IMR-90 (cell line): ENCODE data around the gene ZC2HC1B. TPM values are rescaled to one million over a fixed set of nuclear protein-coding genes. Genes with fewer than 3 reads are reported as not detected.
"Not testable (repeated sequence)": the region's sequence is repeated elsewhere in the genome, so short reads cannot be mapped to it uniquely, and the experiment has no call there.

Experiments used
- ATAC-seq: fragments of 200-7000 bp; cut with Tn5 transposase; 2 replicates; pipeline ENCODE4 v1.9.1; 2020; ENCODE audit warnings: low read depth, mild to moderate bottlenecking, moderate library complexity
- BruUV-seq: library from RNA; stranded (reverse); fragments of 400-500 nt; replicated peaks from 2 replicates; lab custom pipeline; 2021; lab: Mats Ljungman, UMichigan
- CTCF ChIA-PET: fragments of 300-600 bp; formaldehyde crosslinking; extraction: SDS; loops from one replicate; lab custom pipeline; 2021; ENCODE audit warnings: antibody characterized with exemption; lab: Yijun Ruan, JAX
- POLR2A ChIA-PET: fragments of 300-600 bp; sonication (Branson Sonifier 250); formaldehyde crosslinking; loops from one replicate; lab custom pipeline; 2022; ENCODE audit warnings: antibody characterized with exemption; ENCODE audit not compliant: unreplicated experiment; lab: Charles Lee
- DNase-seq: peaks from one replicate; pipeline ENCODE4 v3.0.0; 2013
- H2AFZ ChIP-seq: replicated peaks from 2 replicates; pipeline ENCODE3; 2013; ENCODE audit warnings: low read length, mild to moderate bottlenecking; ENCODE audit not compliant: poor library complexity
- H2AK5ac ChIP-seq: 2 replicates; pipeline ENCODE4 v1.6.1; 2013; ENCODE audit warnings: low read depth, low read length, inconsistent platforms
- H2AK9ac ChIP-seq: replicated peaks from 2 replicates; pipeline ENCODE3; 2013; ENCODE audit warnings: mild to moderate bottlenecking, low read depth, low read length, moderate library complexity; ENCODE audit not compliant: poor library complexity
- H2BK120ac ChIP-seq: 2 replicates; pipeline ENCODE4 v1.6.1; 2013; ENCODE audit warnings: low read depth, low read length, inconsistent platforms
- H2BK15ac ChIP-seq: 3 replicates; pipeline ENCODE4 v1.6.1; 2013; ENCODE audit warnings: low read depth, low read length, inconsistent platforms
- H2BK20ac ChIP-seq: 2 replicates; pipeline ENCODE4 v1.6.1; 2013; ENCODE audit warnings: low read depth, mild to moderate bottlenecking, inconsistent platforms, low read length, moderate library complexity
- H2BK5ac ChIP-seq: 2 replicates; pipeline ENCODE4 v1.6.1; 2013; ENCODE audit warnings: mild to moderate bottlenecking, low read depth, low read length, inconsistent platforms; ENCODE audit not compliant: poor library complexity, severe bottlenecking
- H3K14ac ChIP-seq: replicated peaks from 2 replicates; pipeline ENCODE4 v1.6.1; 2013; ENCODE audit warnings: low read depth, low read length, inconsistent platforms
- H3K18ac ChIP-seq: 2 replicates; pipeline ENCODE4 v1.6.1; 2013; ENCODE audit warnings: low read depth, low read length, control low read depth
- H3K23ac ChIP-seq: 2 replicates; pipeline ENCODE4 v1.6.1; 2013; ENCODE audit warnings: low read depth, low read length, inconsistent platforms
- H3K27ac ChIP-seq: 2 replicates; pipeline ENCODE4 v1.5.1; 2013; ENCODE audit warnings: mild to moderate bottlenecking, control low read depth, low read length; ENCODE audit not compliant: insufficient read depth
- H3K27me3 ChIP-seq: 2 replicates; pipeline ENCODE4 v1.6.1; 2013; ENCODE audit warnings: low read length; ENCODE audit not compliant: control insufficient read depth, insufficient read depth
- H3K36me3 ChIP-seq: 2 replicates; pipeline ENCODE4 v1.6.1; 2013; ENCODE audit warnings: low read length, mixed read lengths; ENCODE audit not compliant: control insufficient read depth, insufficient read depth
- H3K4ac ChIP-seq: 2 replicates; pipeline ENCODE4 v1.6.1; 2013; ENCODE audit warnings: low read depth, low read length, inconsistent platforms
- H3K4me1 ChIP-seq: 2 replicates; pipeline ENCODE4 v1.6.1; 2013; ENCODE audit warnings: low read length, mixed read lengths; ENCODE audit not compliant: control insufficient read depth, insufficient read depth
- H3K4me2 ChIP-seq: 2 replicates; pipeline ENCODE4 v1.6.1; 2013; ENCODE audit warnings: low read depth, mild to moderate bottlenecking, control low read depth, low read length, moderate library complexity
- H3K4me3 ChIP-seq: 2 replicates; pipeline ENCODE4 v1.5.1; 2013; ENCODE audit warnings: low read depth, mild to moderate bottlenecking, control low read depth, low read length, moderate library complexity; ENCODE audit not compliant: insufficient read depth
- H3K56ac ChIP-seq: 2 replicates; pipeline ENCODE4 v1.6.1; 2013; ENCODE audit warnings: low read length, inconsistent platforms; ENCODE audit not compliant: insufficient read depth; ENCODE audit errors: extremely low read depth
- H3K79me1 ChIP-seq, 2 experiments: 2 replicates each; pipeline ENCODE4 v1.6.1; 2013; ENCODE audit warnings: low read length in 2 of 2, inconsistent platforms in 1 of 2, low read depth in 1 of 2
- H3K9ac ChIP-seq: 2 replicates; pipeline ENCODE4 v1.6.1; 2013; ENCODE audit warnings: low read depth, low read length, control low read depth
- H3K9me1 ChIP-seq: 2 replicates; pipeline ENCODE4 v1.6.1; 2013; ENCODE audit warnings: low read length, inconsistent platforms; ENCODE audit not compliant: insufficient read depth
- H3K9me3 ChIP-seq: 2 replicates; pipeline ENCODE4 v1.6.1; 2013; ENCODE audit warnings: low read length; ENCODE audit not compliant: control insufficient read depth, insufficient read depth
- H4K20me1 ChIP-seq: 2 replicates; pipeline ENCODE4 v1.6.1; 2013; ENCODE audit warnings: low read length, inconsistent platforms; ENCODE audit not compliant: insufficient read depth
- H4K5ac ChIP-seq: 2 replicates; pipeline ENCODE4 v1.6.1; 2013; ENCODE audit warnings: mild to moderate bottlenecking, low read depth, low read length, control low read depth
- H4K8ac ChIP-seq, 2 experiments: 2 replicates each; pipeline ENCODE4 v1.6.1; 2013; ENCODE audit warnings: low read depth in 2 of 2, low read length in 2 of 2, control low read depth in 1 of 2, inconsistent platforms in 1 of 2
- H4K91ac ChIP-seq: 2 replicates; pipeline ENCODE4 v1.6.1; 2013; ENCODE audit warnings: low read depth, low read length, inconsistent platforms; ENCODE audit not compliant: insufficient read depth
- CEBPB ChIP-seq: IDR thresholded peaks from 2 replicates; pipeline ENCODE4 v1.6.1; 2012; ENCODE audit warnings: low read depth, low read length, improper control_type of control experiment
- CTCF ChIP-seq: conservative IDR thresholded peaks from 2 replicates; pipeline ENCODE4 v1.5.1; 2012; ENCODE audit warnings: mild to moderate bottlenecking, low read depth, low read length, improper control_type of control experiment
- MAZ ChIP-seq: IDR thresholded peaks from 2 replicates; pipeline ENCODE4 v1.6.1; 2012; ENCODE audit warnings: low read depth, mild to moderate bottlenecking, low read length, improper control_type of control experiment, moderate library complexity, borderline replicate concordance
- POLR2A ChIP-seq: IDR thresholded peaks from 2 replicates; pipeline ENCODE4 v1.6.1; 2012; ENCODE audit warnings: mild to moderate bottlenecking, low read depth, low read length
- RFX5 ChIP-seq: IDR thresholded peaks from 2 replicates; pipeline ENCODE4 v1.8.0; 2012; ENCODE audit warnings: low read depth, mild to moderate bottlenecking, low read length, moderate library complexity
- WGBS, 2 experiments: methylation state at CpG; one replicate each; pipeline versions ENCODE4 v1.1.5 to v1.1.7; 2013; ENCODE audit warnings: missing lambda C conversion rate in 2 of 2; ENCODE audit not compliant: insufficient read length in 1 of 2; ENCODE audit errors: extremely low coverage in 2 of 2; 5-methylcytosine and 5-hydroxymethylcytosine counted together
- dilution Hi-C: fragments of 300-500 bp; cut with HindIII; formaldehyde crosslinking; loops from one replicate; pipeline ENCODE4 v1.14.3; 2018; ENCODE audit warnings: low sequenced_read_pairs; ENCODE audit not compliant: unreplicated experiment
- in situ Hi-C: fragments of 300-500 bp; cut with MboI; formaldehyde crosslinking; loops from 3 replicates; pipeline ENCODE4 v1.14.3; 2019; ENCODE audit warnings: low sequenced_read_pairs, inconsistent platforms, mixed read lengths
- intact Hi-C: fragments of 100-400 bp; cut with micrococcal nuclease; formaldehyde crosslinking; loops from 2 replicates; pipeline ENCODE4 v1.10.0; 2022
- polyA plus RNA-seq, 3 experiments: library from polyadenylated mRNA; depleted of rRNA; stranded (reverse); fragments of >200 nt; gene quantifications; 2 replicates each; pipeline ENCODE4 v1.2.3, GENCODE V29; 2012; ENCODE audit warnings: low replicate concordance in 1 of 3
- total RNA-seq: library from RNA; depleted of rRNA; stranded (reverse); fragments of >200 nt; gene quantifications from 2 replicates; pipeline ENCODE4 v1.2.3, GENCODE V29; 2012

ZC2HC1B gene
- total and polyA plus RNA-seq, 2 of the 4 experiments (the other 2 are of a cell fraction), result not detected

GRCh38 chr6:143845033-143845432, 19.2 kb upstream of the ZC2HC1B start:
- Histone ChIP-seq H3K79me1 (peaks cover 30 to 45% of the 10 kb centered on the region in 2 experiments), H3K36me3 (peaks cover 25% of the 10 kb centered on the region), H3K4me1 (peaks cover 3% of the 10 kb centered on the region; the same call in 1 of the 2 replicates), H4K20me1 (no peaks in the 10 kb centered on the region), H2BK120ac (no peak overlapping the region), H4K91ac (no peak overlapping the region), H3K9ac (no peak overlapping the region), H2AK9ac (no peak overlapping the region), H3K9me1 (peaks cover 5% of the 10 kb centered on the region), H3K56ac (no peak overlapping the region), H2AK5ac (no peak overlapping the region), H2BK5ac (no peak overlapping the region), H3K4me3 (no peak overlapping the region), H3K14ac (no peak overlapping the region), H4K5ac (no peak overlapping the region), H2BK20ac (no peak overlapping the region), H2AFZ (no peak overlapping the region), H3K27ac (no peak overlapping the region), H3K27me3 (no peaks in the 10 kb centered on the region), H4K8ac (no peak overlapping the region), H3K4ac (no peak overlapping the region), H3K4me2 (no peak overlapping the region), H3K9me3 (no peaks in the 10 kb centered on the region), H2BK15ac (no peak overlapping the region), H3K18ac (no peak overlapping the region), H3K23ac (no peak overlapping the region)
- intact Hi-C loops (loop anchor here (10.0 kb wide), 1 partner anchor 170 kb away; no protein-coding TSS in a partner anchor), in situ Hi-C loops (no loop called here), dilution Hi-C loops (no loop called here)
- no peak for ATAC-seq
- ChIA-PET POLR2A (no interaction called here), CTCF (interaction anchor here (0.5 kb wide), 1 partner anchor 131 kb away, joined by 5 read pairs; no protein-coding TSS in a partner anchor)
- DNase-seq, result no peak
- 100% methylated on average over 3 of the region's 5 CpGs; no CpG with 5 or more reads in 1 of the 2 experiments for WGBS, 2 experiments
- no TSS peak for BruUV-seq
- TF ChIP-seq CEBPB, result no peak
- TF ChIP-seq POLR2A, result no peak
- TF ChIP-seq RFX5, result no peak
- TF ChIP-seq MAZ, result no peak
- no peak for TF ChIP-seq CTCF

- H3K4me2 ChIP-seq, BruUV-seq, H3K27me3 ChIP-seq, H3K56ac ChIP-seq, H3K4me1 ChIP-seq, H3K14ac ChIP-seq, H2AK5ac ChIP-seq, H3K18ac ChIP-seq, H4K5ac ChIP-seq, in situ Hi-C loops, H2BK5ac ChIP-seq, H3K4ac ChIP-seq, ATAC-seq, H2BK20ac ChIP-seq, H2AK9ac ChIP-seq, H2BK120ac ChIP-seq, DNase-seq, H3K23ac ChIP-seq, H2BK15ac ChIP-seq, H4K91ac ChIP-seq, H3K27ac ChIP-seq, CTCF ChIA-PET, H3K9me1 ChIP-seq, H4K8ac ChIP-seq, H4K20me1 ChIP-seq, H2AFZ ChIP-seq, H3K9ac ChIP-seq, intact Hi-C loops, POLR2A ChIA-PET, H3K4me3 ChIP-seq, H3K9me3 ChIP-seq, dilution Hi-C loops: not testable (repeated sequence)
- Histone ChIP-seq H3K36me3 (peaks cover 24% of the 10 kb centered on the region), H3K79me1 (peaks cover 14 to 19% of the 10 kb centered on the region in 2 experiments)
- no CpG with 5 or more reads among the region's 3 CpGs for WGBS, 2 experiments
Measured at GRCh38 chr6:143851706-143852105, 12.6 kb upstream of the ZC2HC1B start.
